H54 (cell line): ENCODE measurements around the gene TWIST2.

ENCODE experiments used
- DNase-seq: peaks from one replicate; pipeline ENCODE4 v3.0.0; 2011; ENCODE audit warnings: low spot score, mixed read lengths; ENCODE audit not compliant: insufficient read length
- FAIRE-seq: peaks from 3 replicates; lab custom pipeline; 2011; peaks lifted over from hg19 to GRCh38; lab: Jason Lieb, UNC
- POLR2A ChIP-seq: IDR thresholded peaks from 2 replicates; pipeline ENCODE4 v1.6.1; 2011; ENCODE audit warnings: low read depth, mild to moderate bottlenecking, low read length

Gene TWIST2

GRCh38 chr2:238928520-238929241, 80.8 kb downstream of the TWIST2 start:
- no peak for DNase-seq
- no peak for FAIRE-seq

GRCh38 chr2:238929242-238930081, 81.6 kb downstream of the TWIST2 start:
- TF ChIP-seq POLR2A: no peak
- FAIRE-seq: no peak
- DNase-seq: no peak

More at GRCh38 chr2:238928520-238929241, 80.8 kb downstream of the TWIST2 start:
- no peak for TF ChIP-seq POLR2A

DNA sequence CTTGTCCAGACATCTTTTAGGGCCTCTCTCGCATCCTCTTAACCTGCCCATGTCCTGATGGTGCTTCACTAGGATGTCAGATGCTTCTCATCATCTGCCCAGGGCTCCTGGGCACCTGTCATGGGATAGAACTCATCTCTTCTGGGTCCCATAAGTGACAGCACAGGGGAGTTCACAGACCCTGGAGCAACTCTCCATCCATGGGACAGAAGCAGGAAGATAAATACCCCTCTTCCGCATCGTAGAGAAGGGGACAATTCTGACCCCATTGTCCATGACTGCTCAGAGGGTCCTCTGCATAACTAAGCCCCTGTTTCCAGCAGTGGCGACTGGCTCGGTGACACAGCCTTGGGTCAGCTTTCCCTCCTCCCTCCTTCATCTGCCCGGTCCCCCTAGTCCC, 82.3 kb downstream of the TWIST2 start:
- no peak for TF ChIP-seq POLR2A
- FAIRE-seq (no peak), DNase-seq (no peak)

- FAIRE-seq: no peak
- DNase-seq: no peak
- TF ChIP-seq POLR2A: no peak
Observed at GRCh38 chr2:238936162-238937052, 88.5 kb downstream of the TWIST2 start.

GRCh38 chr2:238938003-238938400, 90.1 kb downstream of the TWIST2 start:
- TF ChIP-seq POLR2A: no peak
- DNase-seq: no peak
- no peak for FAIRE-seq

DNA sequence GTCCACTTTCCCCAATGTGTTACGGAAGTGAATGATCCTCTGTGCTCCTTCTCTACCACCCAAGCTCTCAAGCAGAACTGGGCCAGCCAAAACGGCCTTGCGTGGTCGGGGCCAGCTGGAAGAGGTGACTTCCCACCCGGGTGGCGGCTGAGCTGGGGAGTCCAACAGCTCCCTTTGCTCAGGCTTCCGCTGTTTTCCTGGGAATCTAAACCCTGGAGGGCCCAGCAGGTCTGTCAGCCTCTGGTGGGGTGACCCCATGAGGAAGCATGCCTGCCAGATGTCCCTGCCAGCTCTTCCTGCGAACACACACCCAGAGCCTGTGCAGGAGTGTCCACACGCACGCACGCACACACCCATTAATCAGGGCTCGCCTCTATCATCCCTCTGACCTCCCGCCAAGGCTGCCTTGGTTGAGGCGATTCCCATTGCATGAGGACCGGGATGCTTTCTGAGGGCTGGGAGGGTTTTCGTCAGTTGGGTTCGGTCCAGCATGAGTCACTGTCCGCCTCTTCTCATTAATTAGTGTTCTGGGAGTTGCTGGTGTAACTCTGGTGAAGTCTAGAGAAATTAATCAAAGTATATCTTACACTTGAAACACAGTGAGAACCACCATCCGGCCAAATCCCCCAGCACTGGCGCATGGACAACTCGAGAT, 90.6 kb downstream of the TWIST2 start:
- no peak for FAIRE-seq
- DNase-seq: no peak
- no peak for TF ChIP-seq POLR2A

- TF ChIP-seq POLR2A: no peak
- DNase-seq (no peak), FAIRE-seq (no peak)
Observed at GRCh38 chr2:238939074-238939473, 91.2 kb downstream of the TWIST2 start.

GRCh38 chr2:238939521-238940403, 91.9 kb downstream of the TWIST2 start:
- DNase-seq: no peak
- TF ChIP-seq POLR2A: no peak
- FAIRE-seq: no peak

DNA sequence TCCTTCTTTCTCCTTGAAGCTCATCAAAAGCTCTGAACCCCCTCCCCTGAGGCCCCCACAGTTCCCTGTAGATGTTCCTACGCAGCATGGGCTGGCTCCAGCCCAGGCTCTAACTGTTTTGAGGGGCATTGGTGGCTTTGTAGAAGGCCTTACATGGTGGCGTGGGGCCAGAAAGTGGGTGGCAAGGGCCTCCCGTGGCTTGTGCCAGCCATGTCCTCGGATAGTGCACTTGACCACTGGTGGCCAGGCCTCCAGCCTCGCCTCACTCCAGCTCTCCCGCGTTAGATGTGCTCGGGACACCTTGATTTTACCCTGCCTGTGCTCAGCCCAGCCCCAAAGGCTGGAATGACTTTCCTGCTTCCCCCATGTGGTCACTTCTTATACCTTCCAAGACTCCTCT, 92.9 kb downstream of the TWIST2 start:
- FAIRE-seq (no peak), DNase-seq (no peak)
- TF ChIP-seq POLR2A: no peak

DNA sequence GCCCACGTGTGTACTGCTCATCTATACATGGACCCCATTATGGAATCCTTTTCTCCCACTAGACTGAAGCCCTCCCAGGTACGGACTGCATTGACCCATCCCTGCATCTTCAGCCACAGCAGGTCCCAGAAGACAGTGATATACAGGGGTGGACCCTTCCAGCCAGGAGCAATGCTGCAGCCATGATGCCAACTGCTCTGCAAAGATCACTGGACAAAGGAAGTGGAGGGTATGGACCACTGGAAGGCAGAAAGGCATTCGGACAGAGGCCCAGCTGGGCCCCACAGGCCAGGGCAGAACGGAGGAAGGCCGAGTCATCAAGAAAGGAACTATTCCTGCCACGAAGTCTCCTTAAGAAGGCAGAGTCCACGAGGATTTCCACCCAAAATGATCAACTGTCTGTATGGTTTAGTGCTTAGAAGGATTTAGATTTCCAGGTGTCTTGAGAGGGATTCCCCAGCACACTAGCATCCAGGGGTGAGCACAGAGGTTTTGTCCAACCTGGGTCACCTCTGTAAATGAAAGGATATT, 93.4 kb downstream of the TWIST2 start:
- no peak for FAIRE-seq
- DNase-seq: no peak
- TF ChIP-seq POLR2A: no peak

GRCh38 chr2:238942080-238942725, 94.3 kb downstream of the TWIST2 start:
- TF ChIP-seq POLR2A: no peak
- DNase-seq: no peak
- no peak for FAIRE-seq
